ENCODE results near the gene MPP4.
A peak's percentile ranks its signal among the peaks of the same experiment; 100 is the strongest.

MPP4 gene

GRCh38 chr2:201699416-201699815 lies 972 bp upstream of the MPP4 start:
- TF ChIP-seq ZNF70 (CRISPR knock-in tag; IDR thresholded peaks at IDR 0.05) = no peak
- TF ChIP-seq OSR1 (CRISPR knock-in tag; IDR thresholded peaks at IDR 0.05) = no peak
- TF ChIP-seq GLIS3 (CRISPR knock-in tag; IDR thresholded peaks at IDR 0.05) = no peak
- no peak for TF ChIP-seq PPARA (CRISPR knock-in tag; IDR thresholded peaks at IDR 0.05; ENCODE audit: borderline replicate concordance)
- TF ChIP-seq ZNF8 (CRISPR knock-in tag; IDR thresholded peaks at IDR 0.05) = no peak
- no peak for TF ChIP-seq ARNTL (CRISPR knock-in tag; IDR thresholded peaks at IDR 0.05; ENCODE audit: borderline replicate concordance, low read depth)
- no peak for TF ChIP-seq TOX (CRISPR knock-in tag; IDR thresholded peaks at IDR 0.05; ENCODE audit: borderline replicate concordance)
- ATAC-seq = no peak

- TF ChIP-seq ZNF8 (CRISPR knock-in tag; IDR thresholded peaks at IDR 0.05) (no peak), PATZ1 (CRISPR knock-in tag; IDR thresholded peaks at IDR 0.05; ENCODE audit: borderline replicate concordance) (peak; percentile 58; the same call in 1 of the 2 replicates), PPARA (CRISPR knock-in tag; IDR thresholded peaks at IDR 0.05; ENCODE audit: borderline replicate concordance) (no peak), CREB5 (CRISPR knock-in tag; IDR thresholded peaks at IDR 0.05; ENCODE audit: low read depth) (peak; percentile 81), TOX (CRISPR knock-in tag; IDR thresholded peaks at IDR 0.05; ENCODE audit: borderline replicate concordance) (0 out of 2 replicates have a peak, but pooled peaks have one; percentile 36), ISL1 (CRISPR knock-in tag; IDR thresholded peaks at IDR 0.05) (peak; percentile 96), CSRNP3 (CRISPR knock-in tag; IDR thresholded peaks at IDR 0.05) (peak; percentile 76; the same call in 1 of the 2 replicates), ESRRG (CRISPR knock-in tag; IDR thresholded peaks at IDR 0.05) (0 out of 2 replicates have a peak, but pooled peaks have one; percentile 23)
- ATAC-seq = peak; percentile 77
These were observed 545 bp downstream of the MPP4 start for GRCh38 chr2:201697899-201698298.

GRCh38 chr2:201696151-201696659 lies 2.2 kb downstream of the MPP4 start:
- ATAC-seq = peak; percentile 35
- 0 out of 2 replicates have a peak, but pooled peaks have one; percentile 57 for TF ChIP-seq PATZ1 (CRISPR knock-in tag; IDR thresholded peaks at IDR 0.05; ENCODE audit: borderline replicate concordance)
- TF ChIP-seq OSR1 (CRISPR knock-in tag; IDR thresholded peaks at IDR 0.05) = no peak
- peak; percentile 63 for TF ChIP-seq ISL1 (CRISPR knock-in tag; IDR thresholded peaks at IDR 0.05)
- no peak for TF ChIP-seq SNAI2 (CRISPR knock-in tag; IDR thresholded peaks at IDR 0.05)
- no peak for TF ChIP-seq ZC3H10 (CRISPR knock-in tag; IDR thresholded peaks at IDR 0.05)
- peak; percentile 49; the same call in 1 of the 2 replicates for TF ChIP-seq TOX (CRISPR knock-in tag; IDR thresholded peaks at IDR 0.05; ENCODE audit: borderline replicate concordance)

- ATAC-seq = no peak
- no peak for TF ChIP-seq TSHZ2 (CRISPR knock-in tag; IDR thresholded peaks at IDR 0.05)
- no peak for TF ChIP-seq OSR1 (CRISPR knock-in tag; IDR thresholded peaks at IDR 0.05)
- no peak for TF ChIP-seq ZFP30 (CRISPR knock-in tag; IDR thresholded peaks at IDR 0.05)
- no peak for TF ChIP-seq RARB (CRISPR knock-in tag; IDR thresholded peaks at IDR 0.05)
- TF ChIP-seq PPARA (CRISPR knock-in tag; IDR thresholded peaks at IDR 0.05; ENCODE audit: borderline replicate concordance) = no peak
- TF ChIP-seq SNAI2 (CRISPR knock-in tag; IDR thresholded peaks at IDR 0.05) = no peak
- TF ChIP-seq ARNTL (CRISPR knock-in tag; IDR thresholded peaks at IDR 0.05; ENCODE audit: borderline replicate concordance, low read depth) = no peak
- TF ChIP-seq POU6F1 (CRISPR knock-in tag; IDR thresholded peaks at IDR 0.05; ENCODE audit: borderline replicate concordance, low read depth) = no peak
- no peak for TF ChIP-seq TCF4 (CRISPR knock-in tag; IDR thresholded peaks at IDR 0.05; ENCODE audit: borderline replicate concordance)
- no peak for TF ChIP-seq BACH2 (CRISPR knock-in tag; IDR thresholded peaks at IDR 0.05; ENCODE audit: borderline replicate concordance)
- TF ChIP-seq ZFP3 (CRISPR knock-in tag; IDR thresholded peaks at IDR 0.05) = no peak
- no peak for TF ChIP-seq CSDC2 (CRISPR knock-in tag; IDR thresholded peaks at IDR 0.05)
- no peak for TF ChIP-seq ZNF565 (CRISPR knock-in tag; conservative IDR thresholded peaks at IDR 0.05; ENCODE audit: low read depth)
- no peak for TF ChIP-seq ISL1 (CRISPR knock-in tag; IDR thresholded peaks at IDR 0.05)
- no peak for TF ChIP-seq ZNF8 (CRISPR knock-in tag; IDR thresholded peaks at IDR 0.05)
- no peak for TF ChIP-seq ZNF70 (CRISPR knock-in tag; IDR thresholded peaks at IDR 0.05)
These were observed 13.3 kb downstream of the MPP4 start for GRCh38 chr2:201685156-201685555.

All from SK-N-SH treated with all-trans-retinoic acid at 6 μM for 48 hours (cell line).